CD4-positive, CD25-positive, alpha-beta regulatory T cell (primary cell): ENCODE measurements around the gene CACNA1F. TPM values are rescaled to one million over a fixed set of nuclear protein-coding genes. Genes with fewer than 3 reads are reported as not detected.

Experiments
- ATAC-seq, 2 donors: fragments of 150-1000 bp; cut with Tn5 transposase; one replicate each; pipeline ENCODE4 v1.10.0; 2021; ENCODE audit warnings: low read depth in 2 of 2, moderate number of reproducible peaks in 2 of 2, moderate library complexity in 1 of 2
- DNase-seq, 3 donors: peaks; one replicate each; pipeline versions ENCODE4 v3.0.0 to v3.0.0-alpha.2; 2012 to 2022; ENCODE audit warnings: mixed read lengths in 1 of 3
- H3K27ac ChIP-seq: one replicate; pipeline ENCODE4 v1.7.0; 2013; ENCODE audit warnings: mild to moderate bottlenecking, low read length; ENCODE audit not compliant: insufficient read depth, poor library complexity, severe bottlenecking
- H3K27me3 ChIP-seq: one replicate; pipeline ENCODE4 v1.7.0; 2013; ENCODE audit warnings: low read length; ENCODE audit not compliant: control insufficient read depth, insufficient read depth
- H3K36me3 ChIP-seq: one replicate; pipeline ENCODE4 v1.7.0; 2013; ENCODE audit warnings: mild to moderate bottlenecking, low read length, moderate library complexity; ENCODE audit not compliant: control insufficient read depth, insufficient read depth
- H3K4me1 ChIP-seq: 2 replicates; pipeline ENCODE4 v1.7.0; 2013; ENCODE audit warnings: mild to moderate bottlenecking, low read length; ENCODE audit not compliant: insufficient read depth, control insufficient read depth, poor library complexity, severe bottlenecking
- H3K4me3 ChIP-seq: one replicate; pipeline ENCODE4 v1.7.0; 2013; ENCODE audit warnings: low read depth, mild to moderate bottlenecking, low read length, moderate library complexity
- H3K9me3 ChIP-seq, 2 experiments: 1 replicate in 1 of 2; 2 replicates in 1 of 2; pipeline ENCODE4 v1.7.0; 2013; ENCODE audit warnings: low read length in 2 of 2, mild to moderate bottlenecking in 1 of 2, moderate library complexity in 1 of 2; ENCODE audit not compliant: control insufficient read depth in 2 of 2
- H3K27ac Mint-ChIP-seq, 3 donors: one replicate each; pipeline ENCODE4 v1.8.0; 2020 to 2022; ENCODE audit warnings: mild to moderate bottlenecking in 3 of 3, mixed read lengths in 3 of 3, moderate library complexity in 2 of 3
- H3K27me3 Mint-ChIP-seq: one replicate; pipeline ENCODE4 v1.8.0; 2022; ENCODE audit warnings: mild to moderate bottlenecking, mixed read lengths
- H3K36me3 Mint-ChIP-seq: one replicate; pipeline ENCODE4 v1.8.0; 2020; ENCODE audit warnings: mixed read lengths
- H3K4me1 Mint-ChIP-seq, 4 donors: one replicate each; pipeline ENCODE4 v1.8.0; 2020 to 2022; ENCODE audit warnings: mixed read lengths in 4 of 4, mild to moderate bottlenecking in 1 of 4
- H3K4me3 Mint-ChIP-seq, 4 donors: one replicate each; pipeline ENCODE4 v1.8.0; 2020 to 2022; ENCODE audit warnings: mild to moderate bottlenecking in 4 of 4, mixed read lengths in 4 of 4, moderate library complexity in 3 of 4
- H3K9me3 Mint-ChIP-seq, 7 donors: one replicate each; pipeline ENCODE4 v1.8.0; 2020 to 2022; ENCODE audit warnings: mixed read lengths in 7 of 7, mild to moderate bottlenecking in 3 of 7, moderate library complexity in 2 of 7
- polyA plus RNA-seq, 4 donors: library from polyadenylated mRNA; unstranded; fragments of 300-500 nt; fragmentation: Illumina TruSeq; gene quantifications; one replicate each; pipeline ENCODE4 v1.2.3, GENCODE V29; 2021
- total RNA-seq: library from RNA; stranded (reverse); gene quantifications from one replicate; pipeline ENCODE4 v1.2.3, GENCODE V29; 2022

Gene CACNA1F
- total and polyA plus RNA-seq, 5 donors from 2014 or later: 0.69 TPM; not detected in 4

GRCh38 chrX:49227726-49228125, 5.4 kb downstream of the CACNA1F start:
- no peaks in the 10 kb centered on the region for H3K36me3 ChIP-seq
- peak overlapping the region in 1 of 4 donors; percentile 23 for H3K4me3 Mint-ChIP-seq

DNA sequence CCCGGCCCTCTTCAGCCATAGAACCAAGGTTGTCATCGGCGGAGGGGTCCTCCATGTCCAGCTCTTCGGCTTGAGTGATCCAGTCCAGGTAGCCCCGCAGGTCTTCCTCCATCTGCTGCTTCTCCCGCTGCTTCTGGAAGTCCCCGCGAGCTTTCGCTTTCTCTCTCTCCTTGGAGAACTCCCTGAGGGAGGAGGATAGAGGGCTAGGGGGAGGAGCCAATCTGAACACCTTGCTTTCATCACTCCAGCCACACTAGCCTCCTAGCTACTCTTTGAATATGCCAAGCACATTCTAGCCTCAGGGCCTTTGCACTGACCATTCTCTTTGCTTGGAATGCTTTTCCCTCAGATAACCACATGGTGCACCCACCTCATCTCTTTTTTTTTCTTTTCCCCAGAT, 6.2 kb downstream of the CACNA1F start:
- peaks cover 8% of the 10 kb centered on the region for H3K4me1 ChIP-seq
- no peaks in the 10 kb centered on the region for H3K36me3 Mint-ChIP-seq
- no peak for ATAC-seq
- H3K4me1 Mint-ChIP-seq: peaks cover 0 to 17% (median under 1%) of the 10 kb centered on the region in 4 donors
- no peaks in the 10 kb centered on the region for H3K9me3 ChIP-seq
- H3K36me3 ChIP-seq: no peaks in the 10 kb centered on the region
- H3K4me3 ChIP-seq: no peak overlapping the region
- no peak overlapping the region for H3K27ac ChIP-seq
- H3K4me3 Mint-ChIP-seq: no peak overlapping the region
- H3K9me3 Mint-ChIP-seq: peaks cover 0 to 2% (median 0%) of the 10 kb centered on the region in 7 donors
- DNase-seq: no peak
- H3K27me3 ChIP-seq: no peaks in the 10 kb centered on the region
- no peak overlapping the region for H3K27ac Mint-ChIP-seq
- no peaks in the 10 kb centered on the region for H3K27me3 Mint-ChIP-seq

More at GRCh38 chrX:49227726-49228125, 5.4 kb downstream of the CACNA1F start:
- H3K4me3 ChIP-seq: no peak overlapping the region
- H3K27me3 Mint-ChIP-seq: no peaks in the 10 kb centered on the region
- no peaks in the 10 kb centered on the region for H3K36me3 Mint-ChIP-seq
- no peak overlapping the region for H3K27ac Mint-ChIP-seq
- H3K9me3 Mint-ChIP-seq: peaks cover 0 to 2% (median 0%) of the 10 kb centered on the region in 7 donors
- no peaks in the 10 kb centered on the region for H3K9me3 ChIP-seq
- peaks cover 0 to 21% (median 0%) of the 10 kb centered on the region in 4 donors for H3K4me1 Mint-ChIP-seq
- H3K4me1 ChIP-seq: peaks cover 8% of the 10 kb centered on the region
- DNase-seq (no peak), ATAC-seq (no peak)
- H3K27me3 ChIP-seq: no peaks in the 10 kb centered on the region
- H3K27ac ChIP-seq: no peak overlapping the region

DNA sequence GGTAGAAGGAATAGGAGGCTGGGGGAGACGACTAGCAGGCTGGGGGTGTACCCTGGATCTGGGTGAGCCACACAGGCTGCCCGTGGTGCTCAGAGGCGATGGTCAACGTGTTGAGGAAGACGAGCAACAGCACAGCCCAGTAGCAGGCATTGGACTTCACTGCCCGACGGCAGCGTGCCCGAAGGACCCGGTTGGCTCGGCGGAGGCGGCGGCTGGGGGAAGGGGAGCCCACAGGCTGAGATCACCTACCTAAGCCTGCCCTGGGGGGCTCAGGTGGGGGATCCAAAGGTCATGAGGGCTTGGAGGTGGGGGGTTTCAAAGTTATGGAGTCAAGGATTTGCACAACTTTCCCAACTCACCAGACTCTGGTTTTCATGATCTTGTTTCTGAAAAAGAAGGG, 7.3 kb downstream of the CACNA1F start:
- H3K9me3 Mint-ChIP-seq: peaks cover 0 to 2% (median 0%) of the 10 kb centered on the region in 7 donors
- no peak overlapping the region for H3K4me3 Mint-ChIP-seq
- H3K36me3 ChIP-seq: no peaks in the 10 kb centered on the region
- ATAC-seq: no peak
- no peaks in the 10 kb centered on the region for H3K36me3 Mint-ChIP-seq
- no peak for DNase-seq
- H3K27ac ChIP-seq: no peak overlapping the region
- no peaks in the 10 kb centered on the region for H3K9me3 ChIP-seq
- peaks cover 0 to 8% (median 1%) of the 10 kb centered on the region in 4 donors for H3K4me1 Mint-ChIP-seq
- H3K27me3 Mint-ChIP-seq: no peaks in the 10 kb centered on the region
- H3K4me1 ChIP-seq: peaks cover 2% of the 10 kb centered on the region
- no peaks in the 10 kb centered on the region for H3K27me3 ChIP-seq
- H3K4me3 ChIP-seq: no peak overlapping the region
- no peak overlapping the region for H3K27ac Mint-ChIP-seq

DNA sequence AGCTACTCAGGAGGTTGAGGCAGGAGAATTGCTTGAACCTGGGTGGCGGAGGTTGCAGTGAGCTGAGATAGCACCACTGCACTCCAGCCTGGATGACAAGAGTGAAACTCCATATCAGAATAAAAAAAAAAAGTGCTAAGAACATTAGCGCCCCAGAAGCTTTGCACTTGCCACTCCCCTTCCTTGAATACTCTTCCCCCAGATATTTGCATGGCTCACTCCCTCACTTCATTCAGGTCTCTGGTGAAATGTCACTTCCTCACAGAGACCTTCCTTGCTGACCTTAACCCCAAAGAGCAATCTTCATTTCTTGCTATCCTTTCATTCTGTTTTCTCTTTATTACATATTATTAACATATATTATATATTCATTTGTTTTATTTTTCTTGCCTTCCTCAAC, 11.3 kb downstream of the CACNA1F start:
- Mint-ChIP-seq H3K9me3 (peaks cover 0 to 2% (median 0%) of the 10 kb centered on the region in 7 donors), H3K4me1 (peaks cover 0 to 3% (median 1%) of the 10 kb centered on the region in 4 donors), H3K27me3 (no peaks in the 10 kb centered on the region), H3K36me3 (no peaks in the 10 kb centered on the region), H3K4me3 (no peak overlapping the region), H3K27ac (no peak overlapping the region)
- H3K9me3 ChIP-seq: no peaks in the 10 kb centered on the region
- ATAC-seq (no peak), DNase-seq (no peak)
- H3K36me3 ChIP-seq: no peaks in the 10 kb centered on the region
- no peak overlapping the region for H3K4me3 ChIP-seq
- H3K27me3 ChIP-seq: no peaks in the 10 kb centered on the region
- H3K27ac ChIP-seq: no peak overlapping the region
- H3K4me1 ChIP-seq: no peaks in the 10 kb centered on the region

DNA sequence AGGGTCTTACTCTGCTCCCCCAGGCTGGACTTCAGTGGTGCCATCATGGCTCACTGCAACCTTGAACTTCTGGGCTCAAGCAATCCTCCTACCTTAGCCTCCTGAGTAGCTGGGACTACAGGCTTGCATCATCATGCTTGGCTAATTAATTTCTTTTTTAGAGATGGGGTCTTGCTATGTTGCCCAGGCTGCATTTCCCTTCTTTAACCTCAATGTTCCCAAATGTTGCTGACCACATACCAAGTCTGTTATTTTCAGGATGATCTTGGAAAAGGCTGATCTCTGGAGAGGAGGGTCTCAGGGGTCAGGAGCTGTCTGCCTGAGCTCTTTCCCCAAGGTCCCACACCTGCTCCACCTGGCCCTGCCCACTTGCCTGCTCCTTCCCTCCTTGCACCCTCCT, 13.0 kb downstream of the CACNA1F start:
- Mint-ChIP-seq H3K9me3 (peaks cover 0 to 2% (median 0%) of the 10 kb centered on the region in 7 donors), H3K27me3 (no peaks in the 10 kb centered on the region)

DNA sequence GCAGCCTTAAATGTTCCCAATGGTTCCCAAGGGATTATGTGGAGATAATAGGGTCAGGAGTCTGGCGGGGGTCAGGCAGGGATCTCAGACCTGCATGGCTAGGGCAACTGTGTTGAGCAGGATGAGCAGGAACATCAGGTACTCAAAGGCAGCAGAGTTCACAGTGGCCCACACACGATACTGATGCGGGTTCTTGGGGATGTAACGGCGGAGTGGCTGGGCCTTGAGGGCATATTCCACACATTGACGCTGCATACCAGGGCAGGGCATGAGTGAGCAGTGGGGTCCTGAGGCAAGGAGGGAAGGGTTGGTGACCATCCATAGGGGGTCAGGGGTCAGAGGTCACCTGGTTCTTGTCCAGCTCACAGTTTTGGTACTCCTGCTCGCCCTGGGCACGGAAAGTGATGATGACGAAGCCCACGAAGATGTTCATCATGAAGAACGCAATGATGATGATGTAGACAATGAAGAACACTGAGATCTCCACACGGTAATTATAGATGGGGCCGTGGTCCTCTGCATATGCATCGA, 18.1 kb downstream of the CACNA1F start:
- no peak overlapping the region for H3K4me3 ChIP-seq
- no peaks in the 10 kb centered on the region for H3K36me3 Mint-ChIP-seq
- H3K27ac Mint-ChIP-seq: no peak overlapping the region
- no peaks in the 10 kb centered on the region for H3K36me3 ChIP-seq
- ATAC-seq (no peak), DNase-seq (no peak)
- peaks cover 0 to 3% (median 0%) of the 10 kb centered on the region in 4 donors for H3K4me1 Mint-ChIP-seq
- H3K9me3 Mint-ChIP-seq: peaks cover 0 to 4% (median 0%) of the 10 kb centered on the region in 7 donors
- no peaks in the 10 kb centered on the region for H3K4me1 ChIP-seq
- H3K27me3 Mint-ChIP-seq: peaks cover 8% of the 10 kb centered on the region
- no peak overlapping the region for H3K4me3 Mint-ChIP-seq
- no peaks in the 10 kb centered on the region for H3K9me3 ChIP-seq
- no peaks in the 10 kb centered on the region for H3K27me3 ChIP-seq
- no peak overlapping the region for H3K27ac ChIP-seq

More for the DNA sequence above, 13.0 kb downstream of the CACNA1F start:
- H3K36me3 ChIP-seq: no peaks in the 10 kb centered on the region
- H3K27ac ChIP-seq: no peak overlapping the region
- DNase-seq (no peak), ATAC-seq (no peak)
- H3K9me3 ChIP-seq: no peaks in the 10 kb centered on the region
- Mint-ChIP-seq H3K4me1 (peaks cover 0 to 3% (median 1%) of the 10 kb centered on the region in 4 donors), H3K36me3 (no peaks in the 10 kb centered on the region), H3K4me3 (no peak overlapping the region), H3K27ac (no peak overlapping the region)
- H3K27me3 ChIP-seq: no peaks in the 10 kb centered on the region
- no peak overlapping the region for H3K4me3 ChIP-seq
- H3K4me1 ChIP-seq: no peaks in the 10 kb centered on the region

DNA sequence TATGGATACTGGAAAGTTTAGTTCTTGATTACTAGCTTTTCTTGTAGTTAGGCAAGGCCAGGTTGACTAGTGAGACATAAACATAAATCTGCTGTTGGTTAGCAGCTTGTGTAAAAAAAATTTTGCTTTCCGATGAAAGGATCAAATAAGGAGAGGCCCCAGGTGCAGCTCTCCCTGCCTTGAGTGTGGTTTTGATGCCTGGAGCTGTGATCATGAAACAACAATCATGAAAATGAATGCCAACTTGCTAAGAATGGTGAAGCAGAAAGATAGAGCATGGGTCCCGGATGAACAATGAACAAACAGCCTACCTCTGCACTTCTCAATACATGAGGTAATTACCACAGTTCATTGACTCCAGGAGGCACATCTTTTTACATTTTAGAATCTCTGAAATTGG, 18.7 kb downstream of the CACNA1F start:
- H3K27me3 Mint-ChIP-seq: peaks cover 8% of the 10 kb centered on the region

GRCh38 chrX:49212861-49213260, 20.3 kb downstream of the CACNA1F start:
- no peaks in the 10 kb centered on the region for H3K27me3 ChIP-seq
- H3K27me3 Mint-ChIP-seq: peaks cover 8% of the 10 kb centered on the region

More for the DNA sequence above, 18.7 kb downstream of the CACNA1F start:
- no peaks in the 10 kb centered on the region for H3K4me1 ChIP-seq
- H3K36me3 ChIP-seq: no peaks in the 10 kb centered on the region
- no peaks in the 10 kb centered on the region for H3K9me3 ChIP-seq
- Mint-ChIP-seq H3K36me3 (no peaks in the 10 kb centered on the region), H3K4me3 (no peak overlapping the region), H3K4me1 (peaks cover 0 to under 1% (median 0%) of the 10 kb centered on the region in 4 donors), H3K9me3 (peaks cover 0 to 4% (median 0%) of the 10 kb centered on the region in 7 donors), H3K27ac (no peak overlapping the region)
- DNase-seq (no peak), ATAC-seq (no peak)
- no peaks in the 10 kb centered on the region for H3K27me3 ChIP-seq
- H3K27ac ChIP-seq: no peak overlapping the region
- no peak overlapping the region for H3K4me3 ChIP-seq

More at GRCh38 chrX:49212861-49213260, 20.3 kb downstream of the CACNA1F start:
- H3K27ac ChIP-seq: no peak overlapping the region
- no peaks in the 10 kb centered on the region for H3K36me3 Mint-ChIP-seq
- peaks cover 0 to 4% (median 0%) of the 10 kb centered on the region in 7 donors for H3K9me3 Mint-ChIP-seq
- ATAC-seq: no peak
- no peaks in the 10 kb centered on the region for H3K4me1 ChIP-seq
- no peak overlapping the region for H3K27ac Mint-ChIP-seq
- no peaks in the 10 kb centered on the region for H3K4me1 Mint-ChIP-seq
- no peaks in the 10 kb centered on the region for H3K9me3 ChIP-seq
- H3K36me3 ChIP-seq: no peaks in the 10 kb centered on the region
- H3K4me3 Mint-ChIP-seq: no peak overlapping the region
- H3K4me3 ChIP-seq: no peak overlapping the region
- DNase-seq: no peak
